Erythroblast (primary cell): Measurements from ENCODE around the gene SPOP.

Experiments used
- GATA1 ChIP-seq: IDR thresholded peaks from 2 replicates; pipeline ENCODE4 v1.6.1; 2011; ENCODE audit warnings: low read depth, mild to moderate bottlenecking, control low read depth, low read length, moderate library complexity
- POLR2A ChIP-seq: IDR thresholded peaks from 2 replicates; pipeline ENCODE4 v1.6.1; 2011; ENCODE audit warnings: mild to moderate bottlenecking, low read length

DNA sequence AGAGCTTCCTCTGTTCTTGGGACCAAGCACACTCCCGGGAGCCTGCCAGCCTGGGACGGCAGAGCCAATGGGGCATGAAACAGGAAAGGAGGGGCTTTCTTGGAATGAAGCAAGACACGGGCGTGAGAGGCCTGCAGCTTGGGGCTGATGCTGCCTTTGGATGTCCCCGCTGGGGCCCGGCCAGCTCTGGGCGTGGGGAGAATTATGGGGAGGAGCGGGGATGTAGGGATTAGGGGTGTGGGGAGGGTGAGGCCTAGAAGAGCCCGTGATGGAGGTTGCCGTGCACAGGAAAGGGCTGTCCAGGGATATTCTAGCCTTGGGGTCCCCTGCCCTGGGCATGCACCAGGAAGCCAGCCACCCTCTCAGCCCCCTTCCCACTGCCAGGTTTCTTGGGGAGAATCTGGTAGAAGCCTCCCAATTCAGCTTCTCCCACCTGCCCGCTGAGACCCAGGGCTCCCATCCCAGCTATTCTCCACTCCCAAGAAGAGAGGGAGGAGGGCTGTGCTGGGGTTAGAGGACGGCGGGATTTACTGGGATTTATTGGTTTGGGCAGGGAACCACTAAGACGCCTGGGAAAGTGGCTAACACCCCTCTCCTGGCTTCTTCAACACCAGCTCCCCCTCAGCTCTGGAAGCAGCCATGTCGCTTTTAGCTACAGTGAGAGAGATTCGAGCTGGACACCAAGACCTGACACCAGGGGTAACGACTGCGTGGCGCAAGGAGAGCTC, 122.2 kb downstream of the SPOP start:
- TF ChIP-seq POLR2A (no peak), GATA1 (no peak)
